HepG2 (cell line): ENCODE data around the gene SRRT. TPM values are rescaled to one million over a fixed set of nuclear protein-coding genes. Genes with fewer than 3 reads are reported as not detected.

Source experiments
- ATM ChIP-seq: fragments of 450-650 bp; IDR thresholded peaks from 2 replicates; pipeline ENCODE4 v1.7.1; 2017; ENCODE audit warnings: mild to moderate bottlenecking, borderline replicate concordance
- FOXC1 ChIP-seq: sonication (generic); formaldehyde crosslinking; IDR thresholded peaks from 2 replicates; pipeline ENCODE4 v1.8.0; 2022; ENCODE audit warnings: mild to moderate bottlenecking, missing genetic modification reagents, borderline replicate concordance
- GLI4 ChIP-seq: sonication (generic); formaldehyde crosslinking; IDR thresholded peaks from 2 replicates; pipeline ENCODE4 v1.5.1; 2020; ENCODE audit warnings: missing genetic modification reagents, mild to moderate bottlenecking, moderate library complexity, borderline replicate concordance
- HOXA5 ChIP-seq: sonication (generic); formaldehyde crosslinking; IDR thresholded peaks from 2 replicates; pipeline ENCODE4 v1.4.0; 2020; ENCODE audit warnings: missing genetic modification reagents
- KLF12 ChIP-seq: sonication (generic); formaldehyde crosslinking; IDR thresholded peaks from 2 replicates; pipeline ENCODE4 v1.4.0; 2020; ENCODE audit warnings: missing genetic modification reagents, borderline replicate concordance
- MBD4 ChIP-seq: IDR thresholded peaks from 2 replicates; pipeline ENCODE4 v1.6.1; 2012; ENCODE audit warnings: low read length, inconsistent platforms, borderline replicate concordance
- MXD4 ChIP-seq: IDR thresholded peaks from 2 replicates; pipeline ENCODE4 v1.6.1; 2016; ENCODE audit warnings: mild to moderate bottlenecking, missing biosample characterization, missing genetic modification reagents
- NCOA1 ChIP-seq: sonication (generic); formaldehyde crosslinking; IDR thresholded peaks from 2 replicates; pipeline ENCODE4 v1.9.0; 2021; ENCODE audit warnings: missing genetic modification reagents
- NR3C1 ChIP-seq: sonication (generic); formaldehyde crosslinking; IDR thresholded peaks from 2 replicates; pipeline ENCODE4 v1.4.0; 2020; ENCODE audit warnings: missing genetic modification reagents
- PAF1 ChIP-seq: IDR thresholded peaks from 2 replicates; pipeline ENCODE4 v1.6.1; 2016; ENCODE audit warnings: missing genetic modification reagents, missing compliant biosample characterization
- SAP130 ChIP-seq: IDR thresholded peaks from 2 replicates; pipeline ENCODE4 v1.6.1; 2016; ENCODE audit warnings: low read depth
- SOX5 ChIP-seq: IDR thresholded peaks from 2 replicates; pipeline ENCODE4 v1.6.1; 2016; ENCODE audit warnings: borderline replicate concordance
- SP4 ChIP-seq: sonication (generic); formaldehyde crosslinking; IDR thresholded peaks from 2 replicates; pipeline ENCODE4 v1.8.1; 2023; ENCODE audit warnings: mild to moderate bottlenecking, missing genetic modification reagents
- TOE1 ChIP-seq: sonication (generic); formaldehyde crosslinking; IDR thresholded peaks from 2 replicates; pipeline ENCODE4 v1.4.0; 2020; ENCODE audit warnings: mild to moderate bottlenecking, missing genetic modification reagents
- ZFP36L2 ChIP-seq: sonication (generic); formaldehyde crosslinking; IDR thresholded peaks from 2 replicates; pipeline ENCODE4 v1.4.0; 2020; ENCODE audit warnings: missing genetic modification reagents
- ZNF24 ChIP-seq: fragments of 450-650 bp; IDR thresholded peaks from 2 replicates; pipeline ENCODE4 v1.6.1; 2017; ENCODE audit warnings: antibody characterized with exemption, mild to moderate bottlenecking
- ZNF260 ChIP-seq: sonication (generic); formaldehyde crosslinking; IDR thresholded peaks from 2 replicates; pipeline ENCODE4 v1.4.0; 2020; ENCODE audit warnings: missing genetic modification reagents, low read depth, mild to moderate bottlenecking, borderline replicate concordance
- polyA plus RNA-seq, 8 experiments: library from polyadenylated mRNA; depleted of rRNA in 3 of 8; stranded (reverse) in 7 of 8; unstranded in 1 of 8; fragments of >200 nt; fragmentation: Illumina TruSeq in 4 of 8; extraction: Trizol in 4 of 8; gene quantifications; 2 replicates each; pipeline versions ENCODE4 v1.2.1 to v1.2.3, GENCODE V29; 2011 to 2016; ENCODE audit warnings: low read depth in 4 of 8, missing spikeins in 1 of 8, mixed read lengths in 1 of 8; ENCODE audit not compliant: insufficient read depth in 1 of 8
- total RNA-seq, 5 experiments: library from RNA; depleted of rRNA; stranded (reverse); fragments of >200 nt; fragmentation: Illumina TruSeq; extraction: Trizol; gene quantifications; 2 replicates each; pipeline ENCODE4 v1.2.3, GENCODE V29; 2016; ENCODE audit warnings: low read depth in 1 of 5
- TF ChIP-seq, protein P1 (sequence below): sonication (generic); formaldehyde crosslinking; IDR thresholded peaks from 2 replicates; pipeline ENCODE4 v1.9.0; 2021; ENCODE audit warnings: missing genetic modification reagents, borderline replicate concordance
- TF ChIP-seq, protein P2 (sequence below): IDR thresholded peaks from 2 replicates; pipeline ENCODE4 v1.6.1; 2016; ENCODE audit warnings: missing biosample characterization, missing genetic modification reagents, low read depth
- TF ChIP-seq, protein P3 (sequence below): sonication (generic); formaldehyde crosslinking; IDR thresholded peaks from 2 replicates; pipeline ENCODE4 v1.4.0; 2020; ENCODE audit warnings: missing genetic modification reagents
- TF ChIP-seq, protein P4 (sequence below): sonication (generic); formaldehyde crosslinking; IDR thresholded peaks from 2 replicates; pipeline ENCODE4 v1.5.0; 2020; ENCODE audit warnings: mild to moderate bottlenecking, missing genetic modification reagents
- TF ChIP-seq, protein P5 (sequence below): sonication (generic); formaldehyde crosslinking; IDR thresholded peaks from 2 replicates; pipeline ENCODE4 v1.4.0; 2020; ENCODE audit warnings: mild to moderate bottlenecking, missing genetic modification reagents

SRRT gene
- total and polyA plus RNA-seq, 2 of the 13 experiments (the other 11 are each of a cell fraction or from before 2014, with no cell fraction given): 26.2 to 106 TPM

DNA sequence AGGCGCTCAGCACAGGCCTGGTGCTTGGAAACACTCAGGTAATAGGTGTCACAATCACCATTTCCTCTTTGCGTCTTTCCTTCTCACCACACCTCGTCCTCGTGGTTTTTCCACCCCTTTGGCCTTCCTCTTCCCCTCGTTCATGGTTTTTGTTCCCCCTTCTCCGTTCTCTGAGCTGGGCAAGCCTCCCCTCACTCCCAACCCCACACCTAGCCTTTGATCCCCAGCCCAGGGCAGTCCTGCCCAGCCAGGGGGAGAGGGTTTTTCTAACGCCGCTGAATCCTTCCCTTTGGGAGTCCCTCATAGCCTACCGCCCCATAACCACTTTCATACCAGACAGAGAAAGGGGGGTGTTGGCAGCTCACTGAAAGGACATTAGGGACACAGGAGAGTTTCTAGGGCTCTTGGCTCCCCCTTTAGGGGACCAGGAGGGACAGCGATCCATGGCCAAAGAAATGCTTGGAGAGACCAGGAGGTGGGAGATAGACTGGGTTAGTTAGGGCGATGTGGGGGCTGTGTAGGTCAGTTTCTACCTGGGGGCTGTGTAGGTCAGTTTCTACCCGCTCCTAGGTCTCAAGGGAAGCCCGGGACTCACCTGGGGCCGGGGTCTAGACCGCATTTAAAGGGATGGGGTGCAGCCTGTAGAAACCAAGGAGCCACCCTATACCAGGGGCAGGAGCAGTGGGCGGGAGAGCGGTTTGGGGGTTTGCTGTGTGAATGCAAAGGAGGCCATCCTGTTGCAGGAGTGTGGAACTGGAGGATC lies 49.0 kb upstream of the SRRT start (continued):
- TF ChIP-seq, protein P1, sequence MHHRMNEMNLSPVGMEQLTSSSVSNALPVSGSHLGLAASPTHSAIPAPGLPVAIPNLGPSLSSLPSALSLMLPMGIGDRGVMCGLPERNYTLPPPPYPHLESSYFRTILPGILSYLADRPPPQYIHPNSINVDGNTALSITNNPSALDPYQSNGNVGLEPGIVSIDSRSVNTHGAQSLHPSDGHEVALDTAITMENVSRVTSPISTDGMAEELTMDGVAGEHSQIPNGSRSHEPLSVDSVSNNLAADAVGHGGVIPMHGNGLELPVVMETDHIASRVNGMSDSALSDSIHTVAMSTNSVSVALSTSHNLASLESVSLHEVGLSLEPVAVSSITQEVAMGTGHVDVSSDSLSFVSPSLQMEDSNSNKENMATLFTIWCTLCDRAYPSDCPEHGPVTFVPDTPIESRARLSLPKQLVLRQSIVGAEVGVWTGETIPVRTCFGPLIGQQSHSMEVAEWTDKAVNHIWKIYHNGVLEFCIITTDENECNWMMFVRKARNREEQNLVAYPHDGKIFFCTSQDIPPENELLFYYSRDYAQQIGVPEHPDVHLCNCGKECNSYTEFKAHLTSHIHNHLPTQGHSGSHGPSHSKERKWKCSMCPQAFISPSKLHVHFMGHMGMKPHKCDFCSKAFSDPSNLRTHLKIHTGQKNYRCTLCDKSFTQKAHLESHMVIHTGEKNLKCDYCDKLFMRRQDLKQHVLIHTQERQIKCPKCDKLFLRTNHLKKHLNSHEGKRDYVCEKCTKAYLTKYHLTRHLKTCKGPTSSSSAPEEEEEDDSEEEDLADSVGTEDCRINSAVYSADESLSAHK (CRISPR knock-in tag): no peak
- TF ChIP-seq MXD4 (CRISPR knock-in tag) (no peak), ATM (no peak), SOX5 (no peak), PAF1 (CRISPR knock-in tag) (no peak), FOXC1 (CRISPR knock-in tag) (0 out of 2 replicates have a peak, but pooled peaks have one; percentile 20), SP4 (CRISPR knock-in tag) (no peak), HOXA5 (CRISPR knock-in tag) (no peak), NR3C1 (CRISPR knock-in tag) (no peak), TOE1 (CRISPR knock-in tag) (no peak), KLF12 (CRISPR knock-in tag) (no peak), ZNF260 (CRISPR knock-in tag) (no peak), GLI4 (CRISPR knock-in tag) (no peak), ZNF24 (no peak), SAP130 (CRISPR knock-in tag) (peak; percentile 29; the same call in 1 of the 2 replicates), MBD4 (no peak), ZFP36L2 (CRISPR knock-in tag) (no peak), NCOA1 (CRISPR knock-in tag) (peak; percentile 37; the same call in 1 of the 2 replicates)
- TF ChIP-seq, protein P2, sequence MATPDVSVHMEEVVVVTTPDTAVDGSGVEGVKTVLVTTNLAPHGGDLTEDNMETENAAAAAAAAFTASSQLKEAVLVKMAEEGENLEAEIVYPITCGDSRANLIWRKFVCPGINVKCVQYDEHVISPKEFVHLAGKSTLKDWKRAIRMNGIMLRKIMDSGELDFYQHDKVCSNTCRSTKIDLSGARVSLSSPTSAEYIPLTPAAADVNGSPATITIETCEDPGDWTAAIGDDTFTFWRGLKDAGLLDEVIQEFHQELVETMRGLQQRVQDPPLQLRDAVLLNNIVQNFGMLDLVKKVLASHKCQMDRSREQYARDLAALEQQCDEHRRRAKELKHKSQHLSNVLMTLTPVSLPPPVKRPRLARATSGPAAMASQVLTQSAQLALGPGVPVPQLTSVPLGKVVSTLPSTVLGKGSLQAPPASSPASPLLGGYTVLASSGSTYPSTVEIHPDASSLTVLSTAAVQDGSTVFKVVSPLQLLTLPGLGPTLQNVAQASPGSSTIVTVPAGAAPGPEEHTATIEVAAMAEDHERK (CRISPR knock-in tag): no peak
- TF ChIP-seq, protein P3, sequence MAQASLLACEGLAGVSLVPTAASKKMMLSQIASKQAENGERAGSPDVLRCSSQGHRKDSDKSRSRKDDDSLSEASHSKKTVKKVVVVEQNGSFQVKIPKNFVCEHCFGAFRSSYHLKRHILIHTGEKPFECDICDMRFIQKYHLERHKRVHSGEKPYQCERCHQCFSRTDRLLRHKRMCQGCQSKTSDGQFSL: peak; percentile 40; the same call in 1 of the 2 replicates
- TF ChIP-seq, protein P4, sequence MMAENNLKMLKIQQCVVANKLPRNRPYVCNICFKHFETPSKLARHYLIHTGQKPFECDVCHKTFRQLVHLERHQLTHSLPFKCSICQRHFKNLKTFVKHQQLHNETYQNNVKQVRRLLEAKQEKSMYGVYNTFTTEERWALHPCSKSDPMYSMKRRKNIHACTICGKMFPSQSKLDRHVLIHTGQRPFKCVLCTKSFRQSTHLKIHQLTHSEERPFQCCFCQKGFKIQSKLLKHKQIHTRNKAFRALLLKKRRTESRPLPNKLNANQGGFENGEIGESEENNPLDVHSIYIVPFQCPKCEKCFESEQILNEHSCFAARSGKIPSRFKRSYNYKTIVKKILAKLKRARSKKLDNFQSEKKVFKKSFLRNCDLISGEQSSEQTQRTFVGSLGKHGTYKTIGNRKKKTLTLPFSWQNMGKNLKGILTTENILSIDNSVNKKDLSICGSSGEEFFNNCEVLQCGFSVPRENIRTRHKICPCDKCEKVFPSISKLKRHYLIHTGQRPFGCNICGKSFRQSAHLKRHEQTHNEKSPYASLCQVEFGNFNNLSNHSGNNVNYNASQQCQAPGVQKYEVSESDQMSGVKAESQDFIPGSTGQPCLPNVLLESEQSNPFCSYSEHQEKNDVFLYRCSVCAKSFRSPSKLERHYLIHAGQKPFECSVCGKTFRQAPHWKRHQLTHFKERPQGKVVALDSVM (CRISPR knock-in tag): no peak
- TF ChIP-seq, protein P5, sequence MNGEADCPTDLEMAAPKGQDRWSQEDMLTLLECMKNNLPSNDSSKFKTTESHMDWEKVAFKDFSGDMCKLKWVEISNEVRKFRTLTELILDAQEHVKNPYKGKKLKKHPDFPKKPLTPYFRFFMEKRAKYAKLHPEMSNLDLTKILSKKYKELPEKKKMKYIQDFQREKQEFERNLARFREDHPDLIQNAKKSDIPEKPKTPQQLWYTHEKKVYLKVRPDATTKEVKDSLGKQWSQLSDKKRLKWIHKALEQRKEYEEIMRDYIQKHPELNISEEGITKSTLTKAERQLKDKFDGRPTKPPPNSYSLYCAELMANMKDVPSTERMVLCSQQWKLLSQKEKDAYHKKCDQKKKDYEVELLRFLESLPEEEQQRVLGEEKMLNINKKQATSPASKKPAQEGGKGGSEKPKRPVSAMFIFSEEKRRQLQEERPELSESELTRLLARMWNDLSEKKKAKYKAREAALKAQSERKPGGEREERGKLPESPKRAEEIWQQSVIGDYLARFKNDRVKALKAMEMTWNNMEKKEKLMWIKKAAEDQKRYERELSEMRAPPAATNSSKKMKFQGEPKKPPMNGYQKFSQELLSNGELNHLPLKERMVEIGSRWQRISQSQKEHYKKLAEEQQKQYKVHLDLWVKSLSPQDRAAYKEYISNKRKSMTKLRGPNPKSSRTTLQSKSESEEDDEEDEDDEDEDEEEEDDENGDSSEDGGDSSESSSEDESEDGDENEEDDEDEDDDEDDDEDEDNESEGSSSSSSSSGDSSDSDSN (CRISPR knock-in tag): no peak
